Left renal cortex interstitium (tissue), 4 donors: Measurements from ENCODE around the gene VPS26B. TPM values are rescaled to one million over a fixed set of nuclear protein-coding genes. Genes with fewer than 3 reads are reported as not detected.
"Not testable (repeated sequence)": the region's sequence is repeated elsewhere in the genome, so short reads cannot be mapped to it uniquely, and the experiment has no call there.

Experiments used
- DNase-seq, 4 donors: peaks; one replicate each; pipeline ENCODE4 v3.0.0-alpha.2; 2013; ENCODE audit warnings: low read depth in 4 of 4, low spot score in 2 of 4, missing footprints in 1 of 4
- polyA plus RNA-seq, 4 donors: library from polyadenylated mRNA; unstranded; fragments of 120-200 nt; gene quantifications; one replicate each; pipeline ENCODE4 v1.2.1, GENCODE V29; 2013; ENCODE audit not compliant: insufficient read length in 4 of 4

The VPS26B gene
- 10 to 100 TPM; 45.3 to 66.2 (median 55.2) TPM for polyA plus RNA-seq

- DNase-seq, result peak; percentile 89 to 96 (median 94)
These were observed at the start of gene VPS26B, which contains the start of gene NCAPD3 for GRCh38 chr11:134223836-134224709. TSS of gene VPS26B (plus strand) at chr11:134224671. CDS start at chr11:134225123, 452 bp downstream. TSS of gene NCAPD3 (minus strand) at chr11:134223967. CDS start at chr11:134223926, 41 bp downstream.

- DNase-seq, result no peak
These were observed 48.2 kb upstream of the VPS26B start for GRCh38 chr11:134176284-134176683.

DNA sequence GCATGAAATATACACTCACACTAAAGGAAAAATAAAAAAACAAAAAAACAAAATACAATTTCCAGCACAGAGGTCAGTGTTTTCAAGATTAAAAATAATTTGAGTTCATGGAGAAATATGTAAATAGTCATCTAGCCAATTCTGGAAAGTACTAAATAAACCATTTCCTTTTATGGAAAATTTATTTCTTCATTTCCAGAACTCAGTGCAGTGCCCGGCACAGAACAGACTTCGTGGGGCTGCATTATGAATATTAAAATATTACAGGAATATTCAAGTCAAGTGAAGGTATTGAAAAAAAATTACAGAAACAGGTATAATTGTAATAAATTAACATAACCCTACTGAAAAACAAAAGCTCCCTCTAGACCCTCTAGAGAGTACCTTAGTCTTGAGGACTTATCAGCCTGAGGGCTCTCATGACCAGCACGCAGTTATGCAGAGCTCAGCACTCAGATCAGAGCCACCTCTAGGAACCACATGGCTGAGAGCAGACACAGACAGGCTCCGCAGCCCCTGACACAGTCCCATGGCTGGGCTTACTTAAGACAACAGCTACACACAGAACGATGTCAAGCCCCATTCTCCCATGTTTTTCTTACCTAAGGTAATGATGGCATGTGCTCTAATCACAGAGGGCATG, 46.3 kb upstream of the VPS26B start:
- DNase-seq, result no peak

GRCh38 chr11:134181707-134182106, 42.8 kb upstream of the VPS26B start:
- DNase-seq, result no peak

DNA sequence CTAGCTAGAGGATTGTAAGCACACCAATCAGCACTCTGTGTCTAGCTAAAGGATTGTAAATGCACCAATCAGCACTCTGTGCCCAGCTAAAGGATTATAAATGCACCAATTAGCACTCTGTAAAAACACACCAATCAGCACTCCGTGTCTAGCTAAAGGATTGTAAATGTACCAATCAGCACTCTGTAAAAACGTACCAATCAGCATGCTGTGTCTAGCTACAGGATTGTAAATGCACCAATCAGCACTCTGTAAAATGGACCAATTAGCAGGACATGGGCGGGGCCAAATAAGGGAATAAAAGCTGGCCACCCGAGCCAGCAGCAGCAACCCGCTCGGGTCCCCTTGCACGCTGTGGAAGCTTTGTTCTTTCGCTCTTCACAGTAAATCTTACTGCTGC, 36.4 kb upstream of the VPS26B start:
- DNase-seq, result not testable (repeated sequence)

GRCh38 chr11:134196756-134197155, 27.7 kb upstream of the VPS26B start:
- no peak for DNase-seq

DNA sequence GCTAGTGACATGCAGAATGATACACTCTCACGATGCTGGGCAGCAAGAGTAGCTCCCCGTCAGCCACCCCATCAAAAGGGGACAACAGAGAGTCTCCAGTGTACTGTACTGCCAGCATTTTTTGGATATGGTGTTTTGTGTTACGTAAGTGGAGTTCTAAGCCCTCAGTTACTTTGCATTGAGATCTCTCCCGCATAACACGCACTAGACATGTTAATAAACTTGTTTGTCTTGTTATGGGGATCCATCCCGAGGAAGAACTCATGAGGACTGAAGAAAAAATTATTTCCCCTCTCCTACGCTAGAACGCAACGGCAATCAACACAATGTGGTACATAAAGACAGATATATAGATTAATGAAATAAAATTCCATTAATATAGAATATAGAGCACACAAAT, 24.9 kb upstream of the VPS26B start:
- DNase-seq, result no peak

GRCh38 chr11:134200688-134201087, 23.8 kb upstream of the VPS26B start:
- DNase-seq, result no peak

DNA sequence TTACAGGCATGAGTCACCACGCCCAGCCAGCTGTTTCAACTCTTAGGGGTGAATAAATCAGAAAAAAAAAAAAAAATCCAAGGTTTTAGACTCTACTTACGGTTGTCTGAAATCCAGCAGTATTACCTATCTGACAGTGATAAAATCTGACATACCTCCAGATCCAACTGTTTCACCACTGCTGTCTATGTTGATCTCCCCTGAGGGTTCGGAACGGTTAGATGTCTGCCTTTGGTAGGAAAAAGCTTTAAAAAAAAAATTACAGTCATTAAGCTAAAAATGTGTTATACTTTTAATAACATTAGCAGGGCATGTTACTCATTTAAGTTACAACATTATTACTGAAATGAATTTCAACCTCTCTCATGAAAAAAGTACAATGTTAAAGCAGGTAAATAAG, 21.8 kb upstream of the VPS26B start:
- no peak for DNase-seq

DNA sequence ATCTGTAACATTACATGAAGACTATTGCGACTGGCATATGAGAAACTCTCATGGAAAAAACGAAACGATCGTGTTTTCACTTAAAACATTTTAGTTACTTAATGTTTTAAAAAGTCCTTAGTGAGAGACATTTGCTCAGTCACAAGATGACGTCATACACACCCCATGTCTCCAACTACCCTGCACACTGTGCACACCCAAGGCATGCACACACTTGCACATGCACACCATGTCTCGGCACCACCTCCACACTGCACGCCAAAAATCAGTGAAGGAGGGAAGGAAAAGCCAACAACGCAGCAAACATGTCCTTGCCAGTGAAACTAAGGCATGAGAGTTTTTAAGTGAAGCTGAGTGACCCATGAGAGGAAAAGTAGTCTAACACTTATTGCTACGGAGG, 18.7 kb upstream of the VPS26B start:
- no peak for DNase-seq

DNA sequence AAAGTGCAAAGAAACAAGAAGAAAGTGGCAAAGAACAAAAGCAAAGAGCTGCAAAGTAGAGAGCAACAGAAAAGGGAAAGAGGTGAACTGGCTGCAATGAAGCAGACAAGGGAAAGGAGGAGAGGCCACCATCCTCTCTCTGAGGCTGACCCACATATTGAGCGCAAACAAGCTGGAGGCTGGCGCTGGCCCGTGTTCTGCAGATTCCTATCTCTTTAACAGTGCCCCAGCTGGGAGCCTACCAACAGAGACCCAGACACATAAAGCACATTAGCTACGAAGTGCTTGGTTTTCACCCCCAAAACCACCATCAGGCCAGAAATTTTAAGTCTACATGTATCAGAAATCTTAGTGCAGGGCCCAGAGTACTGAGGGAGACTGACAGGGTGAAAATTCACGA, 18.3 kb upstream of the VPS26B start:
- no peak for DNase-seq

GRCh38 chr11:134207538-134208239, 16.8 kb upstream of the VPS26B start:
- no peak for DNase-seq

DNA sequence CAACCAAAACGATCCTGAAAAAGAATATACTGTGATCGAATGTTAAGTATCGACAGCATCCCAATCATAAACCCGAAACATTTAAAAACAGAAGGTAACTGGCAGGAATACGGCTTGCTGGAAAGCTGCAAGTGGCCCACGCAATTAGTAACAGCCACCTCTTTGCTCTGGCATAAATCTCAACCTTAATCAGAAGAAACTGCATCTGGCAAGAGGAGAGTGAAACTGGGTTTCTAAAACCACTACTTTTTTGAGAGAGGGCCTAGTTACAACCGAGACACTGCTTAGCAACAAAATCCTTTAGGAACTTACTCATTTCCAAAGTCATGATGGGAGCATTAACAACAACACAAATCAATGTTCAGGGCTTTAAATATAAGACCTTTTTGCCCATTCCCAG, 8.6 kb upstream of the VPS26B start:
- DNase-seq, result no peak

DNA sequence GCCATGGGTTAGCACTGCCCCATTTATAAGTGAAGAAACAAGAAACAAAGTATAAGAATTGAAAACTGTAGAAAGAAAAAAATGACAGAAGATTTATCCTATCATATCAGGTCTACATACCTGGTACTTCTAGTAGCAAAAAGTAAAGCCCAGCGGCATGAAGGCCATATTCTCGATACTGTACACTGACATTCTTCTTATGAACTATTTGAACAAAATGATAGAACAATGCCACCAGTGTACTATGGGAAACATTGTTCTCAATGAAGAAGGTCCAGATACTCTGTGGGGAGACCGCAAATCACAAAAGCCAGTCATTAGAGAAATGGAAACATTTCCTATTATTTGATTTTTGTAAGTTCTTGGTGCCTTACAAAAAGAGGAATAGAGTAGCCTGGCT, 7.7 kb upstream of the VPS26B start:
- DNase-seq, result no peak

- no peak for DNase-seq
These were observed 1.4 kb upstream of the VPS26B start for GRCh38 chr11:134223121-134223520.

GRCh38 chr11:134224710-134225664, 516 bp downstream of the VPS26B start:
- DNase-seq, result no peak

DNA sequence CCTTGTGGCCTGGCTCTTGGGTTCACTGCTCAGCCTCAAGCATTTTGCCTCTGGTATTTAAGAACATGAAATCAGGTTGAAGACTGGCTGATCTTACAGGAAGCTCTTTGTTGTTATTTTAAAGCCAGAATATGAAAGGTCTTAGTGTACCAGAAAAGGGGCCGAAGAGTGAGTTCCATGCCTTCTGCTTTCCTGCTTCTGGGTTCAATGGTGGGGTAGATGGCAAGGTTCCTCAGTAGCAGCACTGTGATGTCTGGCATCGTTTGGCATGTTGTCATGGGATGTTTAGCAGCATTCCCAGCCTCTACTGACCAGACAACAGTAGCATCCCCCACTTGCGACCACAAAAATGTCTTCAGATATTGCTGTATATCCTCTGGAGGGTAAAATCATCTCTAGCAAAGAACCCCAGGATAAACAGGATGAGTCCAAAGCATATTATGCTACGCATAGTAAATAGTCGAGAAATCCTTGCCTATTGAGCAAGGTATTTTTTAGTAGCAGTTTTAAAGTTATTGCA, 2.4 kb downstream of the VPS26B start:
- DNase-seq, result no peak

DNA sequence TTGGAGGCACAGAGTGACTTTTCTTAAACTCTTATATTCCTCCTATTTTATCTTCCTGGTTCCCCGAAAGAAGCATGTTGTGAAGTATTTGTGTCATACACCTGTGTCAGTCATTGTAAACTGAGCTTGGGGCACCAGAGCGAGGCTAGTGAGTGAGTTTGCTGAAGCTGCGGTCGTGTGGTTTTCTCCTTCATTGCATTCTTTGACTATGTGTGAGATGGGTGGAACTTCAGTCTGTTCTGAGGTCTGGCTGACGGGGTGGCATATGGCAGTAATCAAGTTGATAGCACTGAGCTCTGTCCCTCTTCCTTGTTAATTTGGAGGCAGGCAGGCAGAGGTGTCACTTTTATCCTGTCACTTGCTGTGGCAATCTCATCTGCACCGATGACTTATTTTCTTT, 4.2 kb downstream of the VPS26B start:
- no peak for DNase-seq

DNA sequence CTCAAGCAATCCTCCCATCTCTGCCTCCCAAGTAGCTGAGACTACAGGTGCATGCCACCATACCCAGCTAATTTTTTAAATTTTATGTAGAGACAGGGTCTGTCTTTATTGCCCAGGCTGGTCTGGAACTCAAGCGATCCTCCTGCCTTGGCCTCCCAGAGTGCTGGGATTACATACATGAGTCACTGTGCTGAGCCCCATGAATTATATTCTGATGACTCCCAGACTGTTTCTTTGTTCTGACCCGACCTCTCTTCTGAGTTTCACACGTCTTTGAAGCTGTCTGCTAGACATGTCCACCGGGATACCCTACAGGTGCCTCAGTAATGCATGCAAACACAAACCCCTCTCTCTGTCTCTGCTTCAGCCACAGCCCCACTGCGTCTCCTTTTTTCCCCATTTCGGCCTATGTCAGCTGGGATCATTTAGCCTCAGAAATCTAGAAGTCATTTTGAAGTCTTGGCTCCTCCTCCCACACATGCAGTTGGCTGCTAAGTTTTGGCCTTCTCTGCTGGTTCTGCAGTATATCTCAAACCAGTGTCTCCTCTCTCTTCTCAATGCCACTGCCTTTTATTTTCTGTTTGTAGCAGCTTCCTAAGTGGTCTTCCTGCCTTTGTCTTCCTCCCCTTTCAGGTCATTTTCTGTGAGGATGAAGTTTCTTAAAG, 4.8 kb downstream of the VPS26B start:
- DNase-seq, result no peak
